Fibroblast of lung (primary cell): Measurements from ENCODE around the gene PRLR.

Source experiments
- CTCF ChIP-seq, 2 donors: IDR thresholded peaks in 1 of 2; conservative IDR thresholded peaks in 1 of 2; 1 replicate in 1 of 2; 2 replicates in 1 of 2; pipeline ENCODE4 v1.5.1; 2011 to 2012; ENCODE audit warnings: low read length in 2 of 2, control low read depth in 1 of 2, inconsistent platforms in 1 of 2, low read depth in 1 of 2, mild to moderate bottlenecking in 1 of 2
- EZH2 ChIP-seq: IDR thresholded peaks from 2 replicates; pipeline ENCODE4 v1.5.1; 2012; ENCODE audit warnings: low read length, control low read depth, mild to moderate bottlenecking; ENCODE audit errors: missing control alignments

GRCh38 chr5:35209862-35210261 lies 20.4 kb downstream of the PRLR start:
- TF ChIP-seq CTCF (conservative IDR thresholded peaks at IDR 0.05 in 1 of 2, IDR thresholded peaks at IDR 0.05 in 1 of 2; ENCODE audit: low read depth in 1 of 2, low read length in 2 of 2) (no peak), EZH2 (no peak)
